ENCODE measurements around the gene USP44. TPM values are rescaled to one million over a fixed set of nuclear protein-coding genes. Genes with fewer than 3 reads are reported as not detected.
A peak's percentile ranks its signal among the peaks of the same experiment; 100 is the strongest.

USP44 gene
- total and polyA plus RNA-seq, 2 of the 8 experiments (the other 6 are each of a cell fraction or from before 2014, with no cell fraction given): 129 to 197 TPM

GRCh38 chr12:95473231-95473883 lies 77.9 kb downstream of the USP44 start (continued):
- TF ChIP-seq, protein P1, sequence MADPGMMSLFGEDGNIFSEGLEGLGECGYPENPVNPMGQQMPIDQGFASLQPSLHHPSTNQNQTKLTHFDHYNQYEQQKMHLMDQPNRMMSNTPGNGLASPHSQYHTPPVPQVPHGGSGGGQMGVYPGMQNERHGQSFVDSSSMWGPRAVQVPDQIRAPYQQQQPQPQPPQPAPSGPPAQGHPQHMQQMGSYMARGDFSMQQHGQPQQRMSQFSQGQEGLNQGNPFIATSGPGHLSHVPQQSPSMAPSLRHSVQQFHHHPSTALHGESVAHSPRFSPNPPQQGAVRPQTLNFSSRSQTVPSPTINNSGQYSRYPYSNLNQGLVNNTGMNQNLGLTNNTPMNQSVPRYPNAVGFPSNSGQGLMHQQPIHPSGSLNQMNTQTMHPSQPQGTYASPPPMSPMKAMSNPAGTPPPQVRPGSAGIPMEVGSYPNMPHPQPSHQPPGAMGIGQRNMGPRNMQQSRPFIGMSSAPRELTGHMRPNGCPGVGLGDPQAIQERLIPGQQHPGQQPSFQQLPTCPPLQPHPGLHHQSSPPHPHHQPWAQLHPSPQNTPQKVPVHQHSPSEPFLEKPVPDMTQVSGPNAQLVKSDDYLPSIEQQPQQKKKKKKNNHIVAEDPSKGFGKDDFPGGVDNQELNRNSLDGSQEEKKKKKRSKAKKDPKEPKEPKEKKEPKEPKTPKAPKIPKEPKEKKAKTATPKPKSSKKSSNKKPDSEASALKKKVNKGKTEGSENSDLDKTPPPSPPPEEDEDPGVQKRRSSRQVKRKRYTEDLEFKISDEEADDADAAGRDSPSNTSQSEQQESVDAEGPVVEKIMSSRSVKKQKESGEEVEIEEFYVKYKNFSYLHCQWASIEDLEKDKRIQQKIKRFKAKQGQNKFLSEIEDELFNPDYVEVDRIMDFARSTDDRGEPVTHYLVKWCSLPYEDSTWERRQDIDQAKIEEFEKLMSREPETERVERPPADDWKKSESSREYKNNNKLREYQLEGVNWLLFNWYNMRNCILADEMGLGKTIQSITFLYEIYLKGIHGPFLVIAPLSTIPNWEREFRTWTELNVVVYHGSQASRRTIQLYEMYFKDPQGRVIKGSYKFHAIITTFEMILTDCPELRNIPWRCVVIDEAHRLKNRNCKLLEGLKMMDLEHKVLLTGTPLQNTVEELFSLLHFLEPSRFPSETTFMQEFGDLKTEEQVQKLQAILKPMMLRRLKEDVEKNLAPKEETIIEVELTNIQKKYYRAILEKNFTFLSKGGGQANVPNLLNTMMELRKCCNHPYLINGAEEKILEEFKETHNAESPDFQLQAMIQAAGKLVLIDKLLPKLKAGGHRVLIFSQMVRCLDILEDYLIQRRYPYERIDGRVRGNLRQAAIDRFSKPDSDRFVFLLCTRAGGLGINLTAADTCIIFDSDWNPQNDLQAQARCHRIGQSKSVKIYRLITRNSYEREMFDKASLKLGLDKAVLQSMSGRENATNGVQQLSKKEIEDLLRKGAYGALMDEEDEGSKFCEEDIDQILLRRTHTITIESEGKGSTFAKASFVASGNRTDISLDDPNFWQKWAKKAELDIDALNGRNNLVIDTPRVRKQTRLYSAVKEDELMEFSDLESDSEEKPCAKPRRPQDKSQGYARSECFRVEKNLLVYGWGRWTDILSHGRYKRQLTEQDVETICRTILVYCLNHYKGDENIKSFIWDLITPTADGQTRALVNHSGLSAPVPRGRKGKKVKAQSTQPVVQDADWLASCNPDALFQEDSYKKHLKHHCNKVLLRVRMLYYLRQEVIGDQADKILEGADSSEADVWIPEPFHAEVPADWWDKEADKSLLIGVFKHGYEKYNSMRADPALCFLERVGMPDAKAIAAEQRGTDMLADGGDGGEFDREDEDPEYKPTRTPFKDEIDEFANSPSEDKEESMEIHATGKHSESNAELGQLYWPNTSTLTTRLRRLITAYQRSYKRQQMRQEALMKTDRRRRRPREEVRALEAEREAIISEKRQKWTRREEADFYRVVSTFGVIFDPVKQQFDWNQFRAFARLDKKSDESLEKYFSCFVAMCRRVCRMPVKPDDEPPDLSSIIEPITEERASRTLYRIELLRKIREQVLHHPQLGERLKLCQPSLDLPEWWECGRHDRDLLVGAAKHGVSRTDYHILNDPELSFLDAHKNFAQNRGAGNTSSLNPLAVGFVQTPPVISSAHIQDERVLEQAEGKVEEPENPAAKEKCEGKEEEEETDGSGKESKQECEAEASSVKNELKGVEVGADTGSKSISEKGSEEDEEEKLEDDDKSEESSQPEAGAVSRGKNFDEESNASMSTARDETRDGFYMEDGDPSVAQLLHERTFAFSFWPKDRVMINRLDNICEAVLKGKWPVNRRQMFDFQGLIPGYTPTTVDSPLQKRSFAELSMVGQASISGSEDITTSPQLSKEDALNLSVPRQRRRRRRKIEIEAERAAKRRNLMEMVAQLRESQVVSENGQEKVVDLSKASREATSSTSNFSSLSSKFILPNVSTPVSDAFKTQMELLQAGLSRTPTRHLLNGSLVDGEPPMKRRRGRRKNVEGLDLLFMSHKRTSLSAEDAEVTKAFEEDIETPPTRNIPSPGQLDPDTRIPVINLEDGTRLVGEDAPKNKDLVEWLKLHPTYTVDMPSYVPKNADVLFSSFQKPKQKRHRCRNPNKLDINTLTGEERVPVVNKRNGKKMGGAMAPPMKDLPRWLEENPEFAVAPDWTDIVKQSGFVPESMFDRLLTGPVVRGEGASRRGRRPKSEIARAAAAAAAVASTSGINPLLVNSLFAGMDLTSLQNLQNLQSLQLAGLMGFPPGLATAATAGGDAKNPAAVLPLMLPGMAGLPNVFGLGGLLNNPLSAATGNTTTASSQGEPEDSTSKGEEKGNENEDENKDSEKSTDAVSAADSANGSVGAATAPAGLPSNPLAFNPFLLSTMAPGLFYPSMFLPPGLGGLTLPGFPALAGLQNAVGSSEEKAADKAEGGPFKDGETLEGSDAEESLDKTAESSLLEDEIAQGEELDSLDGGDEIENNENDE (IDR thresholded peaks at IDR 0.05; ENCODE audit: insufficient replicate concordance, low read length): no peak
- TF ChIP-seq SIN3A (conservative IDR thresholded peaks at IDR 0.05 in 1 of 2, IDR thresholded peaks at IDR 0.05 in 1 of 2; ENCODE audit: low read depth in 1 of 2, low read length in 2 of 2) (peak; percentile 31 to 39; a peak in 1 of 4 replicates), JUND (IDR thresholded peaks at IDR 0.05; ENCODE audit: low read length) (no peak), RBBP5 (IDR thresholded peaks at IDR 0.05; ENCODE audit: borderline replicate concordance, low read depth, low read length) (no peak), BRCA1 (IDR thresholded peaks at IDR 0.05; ENCODE audit: low read depth, low read length) (no peak), POLR2A (IDR thresholded peaks at IDR 0.05; ENCODE audit: control extremely low read depth in 1 of 2, low read depth in 2 of 2, low read length in 2 of 2) (no peak), GTF2F1 (IDR thresholded peaks at IDR 0.05; ENCODE audit: borderline replicate concordance, low read depth, low read length) (no peak), CTBP2 (IDR thresholded peaks at IDR 0.05; ENCODE audit: borderline replicate concordance, insufficient read depth, insufficient read length, low read length) (no peak)
- TF ChIP-seq, protein P2, sequence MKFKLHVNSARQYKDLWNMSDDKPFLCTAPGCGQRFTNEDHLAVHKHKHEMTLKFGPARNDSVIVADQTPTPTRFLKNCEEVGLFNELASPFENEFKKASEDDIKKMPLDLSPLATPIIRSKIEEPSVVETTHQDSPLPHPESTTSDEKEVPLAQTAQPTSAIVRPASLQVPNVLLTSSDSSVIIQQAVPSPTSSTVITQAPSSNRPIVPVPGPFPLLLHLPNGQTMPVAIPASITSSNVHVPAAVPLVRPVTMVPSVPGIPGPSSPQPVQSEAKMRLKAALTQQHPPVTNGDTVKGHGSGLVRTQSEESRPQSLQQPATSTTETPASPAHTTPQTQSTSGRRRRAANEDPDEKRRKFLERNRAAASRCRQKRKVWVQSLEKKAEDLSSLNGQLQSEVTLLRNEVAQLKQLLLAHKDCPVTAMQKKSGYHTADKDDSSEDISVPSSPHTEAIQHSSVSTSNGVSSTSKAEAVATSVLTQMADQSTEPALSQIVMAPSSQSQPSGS (IDR thresholded peaks at IDR 0.05; ENCODE audit: low read length): no peak
